ENCODE data around the gene KLF12.

The KLF12 gene

DNA sequence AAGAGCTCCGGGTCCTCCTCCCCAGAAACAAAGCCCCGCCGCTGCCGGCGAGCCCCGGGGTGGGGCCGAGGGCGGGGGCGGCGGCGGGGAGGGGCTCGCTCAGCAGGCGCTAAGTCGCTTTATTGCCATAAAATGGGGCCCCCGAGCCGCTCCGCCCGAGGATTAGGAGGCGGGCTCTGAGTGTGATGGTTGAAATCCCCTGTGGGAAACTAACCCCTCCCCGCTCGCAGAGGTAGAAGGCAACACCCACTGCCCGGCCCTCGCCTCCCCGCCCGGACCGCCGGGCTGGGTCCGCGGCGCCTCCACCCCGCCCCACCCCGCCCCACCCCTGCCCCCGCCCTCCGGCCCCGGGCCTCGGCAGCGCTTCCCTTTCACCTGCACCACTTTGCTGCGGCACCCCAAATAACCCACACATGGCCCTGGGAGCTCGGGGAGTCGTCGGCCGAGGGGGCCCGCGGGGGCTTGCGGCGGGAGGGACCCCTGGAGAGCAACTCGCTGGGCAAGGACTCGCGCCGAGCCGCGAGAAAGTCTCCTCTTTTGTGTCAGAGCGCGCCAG, at the start of gene KLF12:
Gene KLF12, minus strand, starts transcription at position 184 of the 556 bp plus-strand sequence.
- peak; percentile 85 for DNase-seq (ENCODE audit: low read depth)

DNA sequence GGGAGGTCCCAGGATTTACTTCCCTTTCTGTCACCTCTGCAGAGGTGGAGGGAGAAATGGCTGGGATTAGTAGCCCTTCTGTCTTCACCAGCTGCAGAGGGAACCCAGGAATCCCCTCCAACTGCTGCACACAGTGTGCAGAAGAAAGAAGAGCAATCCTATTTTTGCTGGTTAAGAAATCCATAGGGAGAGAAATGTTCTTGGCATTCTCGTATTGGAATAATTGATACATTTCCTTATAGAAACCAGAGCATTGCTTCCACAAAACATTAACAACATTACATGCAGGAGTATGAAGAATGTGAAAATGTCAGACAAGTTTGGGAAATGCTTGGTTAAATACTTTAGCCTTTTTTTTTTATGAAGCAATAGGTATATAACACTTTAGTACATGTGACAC, 48.3 kb upstream of the KLF12 start:
- no peak for DNase-seq (ENCODE audit: low read depth)

DNA sequence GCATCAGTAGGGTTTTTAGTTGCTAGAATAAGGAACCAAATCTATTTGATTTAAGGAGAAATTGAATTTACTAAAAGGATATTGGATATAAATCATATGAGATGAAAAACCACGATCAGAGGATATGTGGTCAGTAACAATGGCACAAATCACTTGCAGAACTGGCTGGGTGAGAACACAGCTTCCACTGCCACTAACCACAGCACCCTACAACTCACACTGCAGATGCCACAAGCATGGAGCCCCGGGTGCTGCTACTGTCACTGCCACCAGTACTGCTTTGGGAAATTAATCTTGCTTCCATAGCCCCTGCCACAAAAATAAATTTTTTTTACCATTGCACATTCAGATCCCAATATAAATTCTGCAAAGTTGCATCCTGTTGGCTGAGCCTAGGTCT, 40.6 kb upstream of the KLF12 start:
- no peak for DNase-seq (ENCODE audit: low read depth)

DNA sequence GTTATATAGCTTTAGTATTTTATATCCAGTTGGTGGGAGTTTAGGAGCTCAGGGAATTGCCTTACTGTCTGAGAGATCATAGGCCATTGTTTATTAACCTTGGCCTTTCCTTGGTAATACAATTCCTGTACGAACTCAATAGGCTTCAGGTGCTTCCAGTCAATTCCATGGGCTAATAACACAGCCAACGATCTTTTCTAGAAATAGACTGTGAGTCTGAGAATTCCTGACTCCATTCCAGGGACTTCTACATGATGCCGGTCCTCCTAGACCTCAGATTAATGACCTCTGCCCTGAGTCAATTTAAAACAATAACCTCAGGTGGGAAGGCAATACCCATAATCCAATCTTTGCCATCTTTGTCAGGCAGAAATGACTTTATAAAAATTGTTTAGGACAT, 39.6 kb upstream of the KLF12 start:
- no peak for DNase-seq (ENCODE audit: low read depth)

DNA sequence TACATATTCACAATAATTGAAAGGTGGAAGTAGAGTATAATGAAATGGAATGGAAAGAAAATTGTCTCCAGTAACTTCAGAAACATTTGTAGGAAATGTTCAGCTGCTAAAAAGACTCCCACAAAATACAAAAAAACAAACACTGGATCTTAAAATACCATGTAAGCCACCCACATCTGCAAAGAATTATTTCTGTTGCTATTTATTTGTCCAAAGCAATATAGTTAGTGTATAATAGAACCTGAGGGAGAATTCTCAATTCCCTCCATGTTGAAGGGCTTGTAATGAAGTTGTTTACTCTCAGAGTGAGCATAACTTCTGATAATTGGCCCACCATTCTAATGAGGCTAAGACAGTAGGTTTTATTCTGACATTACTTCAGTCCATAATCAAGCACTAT, 37.4 kb upstream of the KLF12 start:
- no peak for DNase-seq (ENCODE audit: low read depth)

DNA sequence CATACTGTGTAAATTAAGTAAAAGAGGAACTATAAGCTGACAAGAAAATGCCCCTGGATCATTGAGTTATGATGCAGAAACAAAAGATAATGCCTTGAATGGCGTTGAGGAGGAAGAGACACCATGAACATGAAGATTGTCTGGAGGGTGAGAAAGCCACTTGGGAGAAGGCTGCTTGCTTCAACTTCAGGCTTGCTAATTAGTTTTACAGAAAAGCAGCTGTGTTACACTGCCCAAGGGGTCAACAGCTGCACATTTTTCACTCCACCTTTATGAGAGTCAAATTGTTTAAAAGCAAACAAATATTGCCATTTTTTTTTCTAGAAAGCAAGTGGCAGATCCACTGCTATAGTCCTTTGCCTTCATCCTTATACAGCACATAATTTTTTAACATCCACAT, 35.5 kb upstream of the KLF12 start:
- no peak for DNase-seq (ENCODE audit: low read depth)

DNA sequence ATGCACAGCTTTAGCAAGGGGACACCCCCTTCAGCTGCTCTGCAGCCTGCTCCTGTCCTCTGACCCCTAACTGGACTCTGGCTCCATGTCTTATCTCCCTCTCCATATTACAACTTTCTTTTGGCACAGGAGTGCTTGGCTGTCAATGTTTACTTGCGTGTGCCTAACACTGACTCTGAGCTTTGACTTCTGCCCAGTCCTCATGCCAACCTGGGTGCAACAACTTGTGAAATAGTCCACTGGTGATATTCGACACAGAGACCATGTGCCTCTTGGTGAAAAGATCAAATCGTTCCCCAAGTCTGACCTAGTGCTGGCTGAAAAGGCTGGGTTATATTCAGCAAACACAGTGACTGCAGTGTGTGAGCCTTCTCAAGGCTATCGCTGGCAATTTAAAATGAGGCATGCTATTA, 34.1 kb upstream of the KLF12 start:
- no peak for DNase-seq (ENCODE audit: low read depth)

DNA sequence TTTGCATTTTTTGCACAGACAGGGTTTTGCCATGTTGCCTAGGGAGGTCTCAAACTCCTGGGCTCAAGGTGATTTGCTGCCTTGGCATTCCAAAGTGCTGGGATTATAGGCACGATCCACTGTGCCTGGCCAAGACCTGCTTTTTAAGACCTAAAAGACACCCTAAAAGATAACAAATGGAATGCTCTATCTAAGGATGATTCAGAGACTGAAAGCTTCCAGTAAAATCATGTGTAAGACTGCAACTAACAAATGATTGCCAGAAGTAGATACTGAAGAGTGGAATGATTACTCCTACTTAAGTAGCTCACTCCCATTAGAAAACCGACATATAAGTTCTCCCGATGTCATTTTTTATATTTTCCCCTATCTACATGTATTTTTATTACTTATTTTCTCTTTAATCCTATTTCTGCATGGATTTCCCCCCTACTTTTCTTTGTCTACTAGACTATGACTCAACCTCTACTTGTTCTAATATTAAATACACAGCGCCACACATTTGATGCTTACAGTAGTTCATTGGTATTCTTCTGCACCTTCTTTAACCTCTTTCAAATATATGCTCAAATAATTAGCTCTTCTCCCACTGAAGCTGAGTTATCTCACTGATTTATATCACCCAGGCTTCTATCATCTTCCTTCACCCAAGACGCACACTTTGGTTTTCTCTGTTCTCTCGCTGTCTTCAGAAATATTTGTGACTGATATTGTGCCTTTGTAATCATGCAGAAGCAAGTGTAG, 32.2 kb upstream of the KLF12 start:
- no peak for DNase-seq (ENCODE audit: low read depth)

DNA sequence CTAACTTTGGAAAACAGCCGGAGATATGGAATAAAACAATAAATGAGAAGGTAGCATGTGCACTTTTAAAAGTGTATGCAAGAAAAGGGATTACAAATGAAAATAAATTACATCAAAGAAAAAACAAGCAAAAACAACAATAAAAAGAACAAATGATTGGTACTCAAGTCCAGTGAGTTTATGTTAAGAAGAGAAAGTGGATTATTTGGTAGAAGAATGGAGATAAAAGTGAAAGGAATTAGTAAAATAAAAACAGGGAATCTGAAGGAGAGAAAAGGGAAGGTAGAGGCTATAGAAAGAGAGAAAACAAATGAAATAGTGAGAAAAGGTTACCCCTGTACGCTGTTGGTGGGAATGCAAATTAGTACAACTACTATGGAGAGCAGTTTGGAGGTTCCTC, 28.6 kb upstream of the KLF12 start:
- DNase-seq (ENCODE audit: low read depth): no peak

DNA sequence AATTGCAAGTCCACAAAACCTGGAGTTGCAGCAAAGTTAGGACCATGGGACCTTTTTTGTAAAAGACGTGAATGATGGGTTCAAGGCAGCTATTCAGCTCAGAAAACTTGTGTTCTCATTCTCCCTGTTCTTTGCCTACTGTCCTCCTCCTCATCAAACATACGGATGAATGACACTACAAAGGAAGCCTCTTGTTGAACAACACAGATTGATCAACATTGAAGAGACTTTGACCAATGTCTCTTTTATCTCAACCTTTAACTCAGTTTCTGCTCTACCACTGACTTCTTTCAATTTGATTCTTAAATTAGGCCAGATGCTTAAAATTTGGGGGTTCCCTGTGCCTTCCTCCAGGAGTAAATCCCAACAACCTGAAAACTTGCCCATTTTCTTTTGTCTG, 27.9 kb upstream of the KLF12 start:
- DNase-seq (ENCODE audit: low read depth): no peak

DNA sequence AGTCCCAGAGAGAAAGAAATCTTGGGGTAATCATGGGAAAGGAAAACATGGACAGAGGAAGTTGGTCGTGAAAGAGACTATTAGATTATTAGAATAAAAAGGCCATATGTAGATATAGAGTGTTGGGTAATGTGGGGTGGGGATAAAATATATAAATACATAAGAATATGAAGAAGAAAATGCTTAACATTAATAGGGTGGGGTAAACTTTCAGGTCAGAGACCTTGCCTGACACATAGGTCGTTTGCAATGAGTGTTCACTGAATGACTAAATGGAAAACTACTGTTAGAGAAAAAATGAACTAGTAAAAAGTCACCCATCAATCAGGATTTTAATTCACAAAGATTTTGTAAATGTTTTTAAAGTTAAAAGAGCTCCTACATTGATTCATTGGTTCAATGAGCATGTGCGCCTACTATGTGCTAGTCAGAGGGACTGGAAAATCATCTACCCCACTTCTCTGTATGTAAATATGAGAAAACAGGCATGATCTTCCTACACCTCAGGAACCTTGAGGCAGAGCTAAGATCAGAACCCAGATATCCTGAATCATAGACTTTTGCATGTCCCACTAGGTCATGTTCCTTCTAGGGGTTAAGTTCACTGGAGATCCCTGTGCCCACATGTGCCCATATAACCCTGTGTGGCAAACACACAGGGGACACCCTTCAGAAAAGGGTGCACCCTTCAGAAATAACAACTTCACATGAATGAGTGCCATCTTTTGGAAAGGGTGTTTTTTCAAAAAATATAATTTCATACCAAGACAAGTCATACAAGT, 24.6 kb upstream of the KLF12 start:
- no peak for DNase-seq (ENCODE audit: low read depth)

DNA sequence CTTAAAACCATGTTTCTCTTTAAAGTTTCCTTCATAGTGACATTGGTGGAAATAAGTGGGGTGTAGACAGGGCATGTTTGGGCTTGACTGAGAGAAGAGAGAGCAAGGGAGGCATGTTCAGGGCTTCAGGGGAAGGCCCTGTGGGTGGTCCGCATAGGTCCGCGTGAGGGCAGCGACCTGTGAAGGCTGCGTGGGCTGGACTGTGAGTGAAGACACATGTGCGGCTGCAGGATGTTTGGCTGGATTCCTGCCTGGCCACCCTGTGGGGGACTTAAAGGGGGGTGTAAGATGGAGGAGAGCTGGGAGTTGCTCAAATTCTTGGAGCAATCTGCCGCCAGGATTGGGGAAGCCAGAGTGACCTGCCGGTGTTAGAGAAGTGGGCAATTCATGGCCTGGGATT, 23.8 kb upstream of the KLF12 start:
- DNase-seq (ENCODE audit: low read depth): no peak

DNA sequence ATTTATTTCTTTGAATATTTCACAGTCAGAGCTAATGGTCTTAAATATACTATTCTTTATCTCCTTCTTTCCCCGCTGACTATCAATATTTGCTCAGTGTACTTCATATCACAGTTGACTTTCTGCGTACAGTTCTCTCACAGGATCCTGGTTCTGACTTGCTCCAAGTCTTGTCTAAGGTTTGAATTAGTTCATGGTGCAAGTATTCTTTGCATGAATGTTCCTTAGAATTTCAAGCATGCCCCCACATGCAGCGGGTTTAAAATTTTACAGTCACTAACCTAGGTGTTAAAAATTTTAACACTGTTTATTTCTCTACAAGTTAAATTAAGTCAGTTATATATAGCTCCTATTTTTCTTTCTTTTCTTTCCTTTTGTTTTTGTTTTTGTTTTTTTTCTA, 20.8 kb upstream of the KLF12 start:
- DNase-seq (ENCODE audit: low read depth): no peak

DNA sequence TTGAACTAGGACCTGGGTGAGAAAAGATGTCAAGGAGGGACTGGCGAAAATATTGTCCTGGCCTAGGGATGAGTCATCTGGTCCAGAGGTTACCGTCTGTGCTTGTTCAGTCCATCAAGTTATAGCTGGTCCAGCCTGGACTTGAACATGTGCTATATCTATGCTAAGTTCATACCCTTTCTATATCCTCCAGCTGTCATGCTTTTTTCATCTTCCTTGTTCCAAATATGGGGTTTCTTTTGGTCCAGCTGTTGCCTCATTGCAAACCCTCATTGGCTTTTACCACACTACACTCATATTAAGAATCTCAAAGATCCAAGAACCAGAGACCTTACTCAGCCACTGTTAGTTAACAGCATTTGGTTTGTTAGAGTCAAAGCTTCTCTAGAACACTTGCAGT, 19.1 kb upstream of the KLF12 start:
- DNase-seq (ENCODE audit: low read depth): no peak

DNA sequence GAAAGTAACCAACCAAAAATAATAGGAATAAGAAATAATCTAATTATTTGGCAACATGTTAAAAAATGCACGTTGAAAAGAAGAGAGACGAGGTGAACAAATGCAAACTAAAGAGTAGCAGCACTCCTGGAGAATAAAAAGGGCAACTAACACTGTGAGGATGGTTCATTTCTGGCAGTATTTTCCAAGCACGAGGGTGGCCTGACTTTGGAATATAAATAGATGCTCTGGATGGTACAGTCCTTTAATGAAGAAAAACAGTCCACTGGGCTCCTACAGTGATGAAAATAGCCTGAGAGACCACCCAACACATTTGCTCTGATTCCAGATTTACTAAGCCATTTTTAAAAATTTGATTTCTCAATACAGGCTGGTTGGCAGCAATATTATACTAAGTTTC, 17.7 kb upstream of the KLF12 start:
- DNase-seq (ENCODE audit: low read depth): no peak

DNA sequence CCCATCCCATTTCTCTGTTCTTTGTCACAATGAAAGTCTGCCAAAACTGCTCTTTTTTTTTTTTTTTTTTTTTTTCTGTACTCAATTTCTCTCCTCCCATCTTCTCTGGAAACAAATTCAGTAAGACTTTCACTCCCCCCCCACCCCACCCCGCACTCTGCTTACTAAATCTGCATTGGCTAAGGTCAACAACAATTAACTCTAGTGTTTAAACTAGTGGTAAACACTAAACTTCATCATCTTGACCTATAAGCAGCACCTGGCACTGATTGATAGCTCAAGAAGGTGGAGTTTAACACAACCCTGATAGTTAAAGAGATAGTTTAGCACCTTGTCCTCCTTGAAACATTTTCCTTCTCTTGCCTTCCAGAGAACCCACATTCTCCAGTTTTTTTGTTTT, 14.1 kb upstream of the KLF12 start:
- no peak for DNase-seq (ENCODE audit: low read depth)

DNA sequence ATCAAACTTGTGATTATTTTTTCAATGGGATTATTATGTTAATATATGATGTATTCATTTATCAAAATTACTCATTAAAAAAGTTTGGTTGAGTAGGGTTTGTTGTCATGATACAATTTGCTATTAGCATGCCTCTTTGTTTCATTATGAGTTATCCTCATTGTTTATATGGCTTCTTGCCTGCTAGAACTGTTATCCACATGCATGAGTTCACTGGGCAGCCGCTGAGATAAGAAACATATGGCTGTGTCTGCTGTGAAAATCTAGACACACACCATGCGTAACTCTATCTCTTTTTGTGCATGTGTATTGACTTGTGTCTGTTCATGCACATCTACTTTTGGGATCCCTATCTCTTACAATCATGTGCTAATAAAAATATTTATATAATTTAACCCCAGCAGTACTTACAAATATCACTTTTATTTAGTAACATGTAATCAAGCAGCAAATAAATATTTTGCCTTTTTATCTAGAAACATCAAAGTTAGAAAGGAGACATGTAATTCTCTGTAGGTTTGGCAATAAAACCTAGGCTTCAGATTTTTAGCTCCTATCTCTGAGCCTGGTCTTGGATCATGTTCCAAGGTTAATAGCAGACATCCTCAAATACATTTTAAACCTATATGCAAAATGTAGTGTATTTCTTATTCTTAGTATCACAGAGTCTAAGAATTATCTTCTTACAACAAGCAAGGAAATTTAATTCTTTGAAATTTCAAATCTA, 11.2 kb upstream of the KLF12 start:
- no peak for DNase-seq (ENCODE audit: low read depth)

DNA sequence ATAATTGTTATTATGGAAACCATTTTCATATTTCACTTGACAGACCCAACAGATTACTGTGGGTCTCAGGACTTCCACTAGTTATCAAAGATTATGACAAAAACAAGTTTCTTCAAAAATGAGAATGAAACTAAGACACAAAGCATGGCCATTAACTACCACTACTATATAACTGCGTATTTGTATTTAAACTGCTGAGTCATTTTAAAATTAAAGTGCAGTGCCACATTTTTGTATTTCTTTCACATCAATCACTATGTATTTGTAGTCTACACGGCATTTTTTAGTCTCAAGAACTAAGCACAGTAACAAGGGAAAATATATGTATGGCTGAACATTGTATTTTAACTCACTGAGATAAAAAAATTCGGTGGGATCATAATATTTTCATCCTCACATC, 10.1 kb upstream of the KLF12 start:
- DNase-seq (ENCODE audit: low read depth): no peak

DNA sequence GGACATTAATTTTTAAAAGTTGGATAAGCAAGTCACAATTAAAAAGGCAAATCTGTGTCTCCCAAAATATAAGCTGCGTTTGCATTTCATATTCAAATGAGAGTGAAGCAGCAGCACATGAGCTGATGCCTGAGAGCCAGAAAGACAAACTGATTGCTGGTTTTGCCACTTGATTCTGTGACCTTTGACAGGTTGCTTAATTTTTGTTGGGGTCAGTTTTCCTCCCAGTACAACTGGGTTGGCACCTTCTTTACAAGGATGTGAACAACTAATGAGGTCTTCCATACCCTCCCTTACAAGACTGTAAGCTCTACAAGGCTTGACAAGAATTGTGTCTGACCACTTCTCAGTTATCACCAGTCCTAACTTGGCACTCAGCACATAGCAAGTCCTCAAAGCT, 8.1 kb upstream of the KLF12 start:
- DNase-seq (ENCODE audit: low read depth): no peak

DNA sequence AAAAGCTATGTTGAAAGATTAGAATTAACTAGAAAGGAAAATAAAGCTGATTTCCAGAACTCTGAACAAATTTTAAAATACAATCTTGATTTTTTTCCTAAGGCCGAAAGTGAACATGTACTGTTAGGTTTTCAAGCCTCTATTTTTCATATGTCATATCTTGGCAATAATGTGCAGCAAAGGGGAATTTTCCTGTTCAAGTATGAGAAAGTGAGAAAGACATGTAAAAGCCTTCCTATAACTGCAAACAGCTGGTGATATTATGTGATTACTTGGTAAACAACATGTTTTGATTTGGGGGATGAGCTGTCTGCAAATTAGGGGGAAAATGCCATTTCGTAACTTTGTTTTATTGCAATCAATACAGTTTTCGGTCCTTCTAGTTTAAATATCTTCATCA, 4.0 kb upstream of the KLF12 start:
- no peak for DNase-seq (ENCODE audit: low read depth)

DNA sequence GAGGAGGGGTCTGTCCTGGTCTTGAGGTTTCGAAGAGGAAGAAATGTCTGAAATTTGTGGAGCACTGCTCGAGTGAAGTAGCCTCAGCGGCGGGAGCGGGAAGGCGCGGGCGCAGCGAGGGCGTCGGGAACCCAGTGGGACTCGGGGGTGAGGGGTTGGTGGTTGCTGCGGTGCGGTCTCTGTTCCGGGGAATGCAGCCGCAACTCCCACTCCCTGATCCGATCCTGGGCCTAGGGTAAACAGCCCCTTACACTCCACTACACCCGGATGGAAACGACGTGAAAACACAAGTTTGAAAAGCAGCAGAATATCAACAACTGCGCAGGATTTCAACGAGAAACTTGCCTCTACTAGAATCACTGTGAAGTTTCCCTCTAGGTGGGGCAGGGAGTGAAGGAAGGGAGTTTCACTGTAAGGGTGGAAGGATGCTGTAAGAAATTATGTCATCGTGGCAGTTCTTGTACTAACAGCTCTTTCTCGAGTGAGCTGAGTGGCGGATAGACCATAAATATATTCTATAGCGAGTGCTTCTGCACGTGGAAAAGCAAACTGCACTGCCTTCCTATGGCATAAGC, 2.0 kb upstream of the KLF12 start:
- no peak for DNase-seq (ENCODE audit: low read depth)

DNA sequence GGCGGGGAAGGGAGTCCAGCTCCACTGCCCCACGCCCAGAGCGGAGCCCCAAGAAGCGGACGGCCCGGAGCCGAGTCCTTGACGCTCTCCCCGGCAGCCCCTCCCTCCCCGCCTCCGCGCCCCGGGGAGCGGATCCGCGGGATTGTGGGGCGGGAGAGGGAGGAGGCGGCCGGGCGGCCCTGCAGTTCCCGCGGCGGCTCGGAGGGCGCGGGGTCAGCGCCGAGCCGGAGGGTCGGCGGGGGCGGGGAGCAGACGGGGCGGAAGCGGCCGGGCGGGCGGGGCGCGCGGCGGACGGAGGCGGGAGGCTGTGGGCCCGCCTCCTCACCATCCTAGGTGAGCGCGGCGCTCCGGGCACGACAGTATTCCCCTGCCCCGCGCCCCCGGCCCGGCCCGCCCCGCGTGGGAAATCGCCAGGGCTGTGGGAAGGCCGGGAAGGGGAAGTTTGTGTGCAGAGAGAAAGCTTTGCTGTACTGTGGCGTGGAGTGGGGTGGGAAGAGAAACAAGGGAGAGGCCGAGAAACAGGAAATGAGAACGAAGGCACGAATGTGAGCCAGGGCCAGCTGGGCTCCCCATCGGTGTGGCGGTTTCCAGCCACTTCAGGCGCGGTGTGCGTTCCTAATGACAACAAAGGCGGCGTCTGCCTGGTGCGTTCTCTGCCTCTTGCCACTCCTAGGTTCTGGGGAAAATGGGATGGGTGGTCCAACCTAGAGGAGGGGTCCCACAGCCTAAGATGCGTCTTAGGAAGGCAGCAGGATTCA, 1.3 kb upstream of the KLF12 start:
- DNase-seq (ENCODE audit: low read depth): no peak
